IPS DF 6.9 (cell line): ENCODE results near the gene GLIS1.

ENCODE experiments used
- DNase-seq: peaks from one replicate; pipeline ENCODE4 v3.0.0-alpha.2; 2013; ENCODE audit warnings: low read depth, low spot score
- H3K27ac ChIP-seq: one replicate; pipeline ENCODE4 v1.5.1; 2013; ENCODE audit warnings: low read length, control low read depth
- H3K27me3 ChIP-seq: 2 replicates; pipeline ENCODE4 v1.6.1; 2013; ENCODE audit warnings: mild to moderate bottlenecking, low read length; ENCODE audit not compliant: control insufficient read depth, insufficient read depth
- H3K36me3 ChIP-seq: 2 replicates; pipeline ENCODE4 v1.6.1; 2013; ENCODE audit warnings: low read length; ENCODE audit not compliant: control insufficient read depth, insufficient read depth
- H3K4me1 ChIP-seq: 2 replicates; pipeline ENCODE4 v1.6.1; 2013; ENCODE audit warnings: low read length; ENCODE audit not compliant: control insufficient read depth, insufficient read depth
- H3K4me3 ChIP-seq: 2 replicates; pipeline ENCODE4 v1.5.1; 2013; ENCODE audit warnings: mild to moderate bottlenecking, low read length
- H3K9me3 ChIP-seq: 2 replicates; pipeline ENCODE4 v1.6.1; 2013; ENCODE audit warnings: low read length, inconsistent platforms; ENCODE audit not compliant: control insufficient read depth, insufficient read depth
- WGBS: extraction: QIAGEN DNeasy Blood & Tissue Kit; methylation state at CpG from one replicate; pipeline ENCODE4 v1.1.7; 2013; ENCODE audit warnings: mixed read lengths, missing lambda C conversion rate; ENCODE audit not compliant: insufficient read length, insufficient coverage; 5-methylcytosine and 5-hydroxymethylcytosine counted together

Gene GLIS1

DNA sequence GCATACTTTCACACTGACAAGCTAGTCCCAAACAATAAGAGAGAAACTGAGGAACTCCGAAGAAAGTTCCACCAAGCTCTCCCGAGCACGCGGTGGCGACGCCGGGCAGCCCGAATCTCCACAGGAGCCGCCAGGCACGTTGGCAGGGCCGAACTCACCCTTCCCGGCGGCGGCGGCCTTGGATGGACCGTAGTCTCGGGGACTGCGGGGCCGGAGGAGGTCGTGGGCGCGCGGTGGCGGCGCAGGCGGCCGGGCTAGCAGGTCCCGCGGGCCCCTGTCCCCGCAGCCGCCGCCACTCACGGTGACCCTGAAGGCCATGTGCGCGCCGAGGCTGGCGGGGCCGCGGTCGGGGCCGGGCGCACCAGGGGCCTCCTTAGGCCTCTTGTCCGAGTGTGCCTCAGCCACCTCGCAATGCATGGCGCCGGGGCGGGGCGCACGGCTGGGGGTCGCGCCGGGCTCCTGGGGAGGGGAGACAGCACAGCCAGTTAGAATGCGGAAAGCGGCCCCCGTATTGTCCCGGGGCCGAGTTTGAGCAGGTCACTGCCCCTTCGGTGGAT is 1.2 kb downstream of the GLIS1 start:
- H3K4me3 ChIP-seq = peak overlapping the region; percentile 33; the same call in 1 of the 2 replicates
- no peak for DNase-seq
- no CpG with 5 or more reads among the region's 58 CpGs for WGBS
- H3K27me3 ChIP-seq = peaks cover 45% of the 10 kb centered on the region
- H3K4me1 ChIP-seq = peaks cover 7% of the 10 kb centered on the region
- H3K36me3 ChIP-seq = no peaks in the 10 kb centered on the region
- no peaks in the 10 kb centered on the region for H3K9me3 ChIP-seq
- H3K27ac ChIP-seq = no peak overlapping the region

- WGBS = no CpG with 5 or more reads among the region's 11 CpGs
- no peak for DNase-seq
- peaks cover 43% of the 10 kb centered on the region for H3K27me3 ChIP-seq
- no peaks in the 10 kb centered on the region for H3K36me3 ChIP-seq
- peaks cover 7% of the 10 kb centered on the region for H3K4me1 ChIP-seq
- no peak overlapping the region for H3K27ac ChIP-seq
- no peaks in the 10 kb centered on the region for H3K9me3 ChIP-seq
- H3K4me3 ChIP-seq = no peak overlapping the region
Observed at GRCh38 chr1:53736290-53736689, 2.7 kb downstream of the GLIS1 start.

DNA sequence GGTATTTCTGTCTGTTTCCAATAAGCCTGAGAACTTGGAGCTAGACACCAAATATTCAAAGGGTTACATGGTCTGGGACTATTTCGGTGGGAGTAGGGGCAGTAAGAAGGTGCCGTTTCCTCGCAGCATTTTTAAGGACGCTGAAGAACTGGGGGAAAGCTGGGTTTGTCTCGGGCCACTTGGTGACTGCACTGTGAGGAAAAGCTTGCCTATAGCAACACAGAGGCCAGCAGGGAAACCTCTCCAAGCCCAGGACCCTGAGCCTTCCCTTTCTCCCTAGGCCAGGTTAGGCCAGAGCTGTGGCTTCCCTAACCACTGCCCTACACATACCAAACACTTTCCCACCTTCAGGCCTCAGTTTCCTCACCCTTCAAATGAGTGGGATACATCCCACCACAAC is 3.3 kb downstream of the GLIS1 start:
- H3K4me3 ChIP-seq = no peak overlapping the region
- no peak overlapping the region for H3K27ac ChIP-seq
- no peaks in the 10 kb centered on the region for H3K9me3 ChIP-seq
- peaks cover 7% of the 10 kb centered on the region for H3K4me1 ChIP-seq
- DNase-seq = no peak
- no CpG with 5 or more reads among the region's 5 CpGs for WGBS
- no peaks in the 10 kb centered on the region for H3K36me3 ChIP-seq
- peaks cover 42% of the 10 kb centered on the region for H3K27me3 ChIP-seq

- Histone ChIP-seq H3K27ac (no peak overlapping the region), H3K9me3 (no peaks in the 10 kb centered on the region), H3K4me3 (no peak overlapping the region), H3K4me1 (peaks cover 7% of the 10 kb centered on the region), H3K27me3 (peaks cover 39% of the 10 kb centered on the region), H3K36me3 (no peaks in the 10 kb centered on the region)
- no peak for DNase-seq
- WGBS = no CpG with 5 or more reads among the region's 5 CpGs
Observed at GRCh38 chr1:53735261-53735660, 3.7 kb downstream of the GLIS1 start.

DNA sequence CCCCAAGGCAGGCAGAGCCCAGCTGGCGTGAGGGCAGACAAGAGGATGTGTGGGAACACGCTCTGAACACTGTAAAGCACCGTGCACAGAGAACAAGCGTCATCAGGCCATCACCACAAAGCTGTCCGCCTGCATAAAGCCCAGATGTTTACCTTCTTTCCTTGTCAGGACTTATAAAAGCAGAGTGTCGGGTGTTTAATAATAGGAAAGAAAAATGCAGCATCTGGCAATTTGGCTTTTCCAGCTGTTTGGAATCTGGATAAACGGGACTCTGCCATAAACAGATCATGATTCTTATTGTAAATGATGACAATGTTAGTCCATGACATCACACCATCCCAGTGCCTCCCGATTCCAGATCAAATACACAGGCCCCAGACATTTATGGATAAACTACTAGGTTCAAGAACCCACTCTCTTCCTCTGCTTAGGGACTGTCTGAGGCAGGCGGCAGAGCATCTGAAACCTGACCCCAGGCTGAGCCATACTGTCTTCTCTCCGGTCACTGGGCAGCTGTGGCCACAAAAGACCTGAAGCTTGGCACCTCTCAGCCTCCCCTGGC is 4.2 kb downstream of the GLIS1 start:
- Histone ChIP-seq H3K36me3 (no peaks in the 10 kb centered on the region), H3K4me3 (no peak overlapping the region), H3K27me3 (peaks cover 34% of the 10 kb centered on the region), H3K9me3 (no peaks in the 10 kb centered on the region), H3K27ac (no peak overlapping the region), H3K4me1 (peaks cover 7% of the 10 kb centered on the region)
- DNase-seq = no peak
- WGBS = no CpG with 5 or more reads among the region's 10 CpGs

- DNase-seq = no peak
- no peaks in the 10 kb centered on the region for H3K9me3 ChIP-seq
- no peak overlapping the region for H3K4me3 ChIP-seq
- peaks cover 7% of the 10 kb centered on the region for H3K4me1 ChIP-seq
- no peaks in the 10 kb centered on the region for H3K36me3 ChIP-seq
- H3K27me3 ChIP-seq = peaks cover 31% of the 10 kb centered on the region
- no peak overlapping the region for H3K27ac ChIP-seq
- WGBS = no CpG with 5 or more reads among the region's 10 CpGs
Observed at GRCh38 chr1:53733975-53734649, 4.9 kb downstream of the GLIS1 start.

DNA sequence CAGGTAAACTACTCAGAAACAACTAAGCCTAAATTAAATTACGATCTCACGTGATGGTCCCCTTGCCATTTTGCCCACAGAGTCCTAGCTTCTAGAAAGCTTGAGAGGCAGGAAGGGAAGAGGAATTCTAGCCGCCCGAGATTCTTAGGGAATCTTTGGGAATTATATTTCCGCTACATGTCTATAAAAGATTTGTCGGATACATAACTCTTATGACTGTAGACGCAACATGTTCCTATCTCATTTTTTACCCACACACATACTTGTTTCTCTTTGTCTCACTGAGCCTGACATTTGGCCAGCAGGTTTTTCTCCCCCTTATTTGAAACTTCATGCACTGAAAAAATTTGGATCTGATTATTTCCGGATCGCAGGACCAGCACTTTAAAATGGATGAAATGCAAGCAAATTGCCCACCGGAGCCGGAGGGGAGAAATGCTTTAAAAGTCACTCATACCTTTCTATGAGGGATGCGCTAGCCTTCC is 5.5 kb downstream of the GLIS1 start:
- H3K4me3 ChIP-seq = no peak overlapping the region
- no peak for DNase-seq
- H3K27me3 ChIP-seq = peaks cover 28% of the 10 kb centered on the region
- no CpG with 5 or more reads among the region's 12 CpGs for WGBS
- H3K4me1 ChIP-seq = peaks cover 6% of the 10 kb centered on the region
- H3K36me3 ChIP-seq = no peaks in the 10 kb centered on the region
- H3K27ac ChIP-seq = no peak overlapping the region
- H3K9me3 ChIP-seq = no peaks in the 10 kb centered on the region

- Histone ChIP-seq H3K27ac (no peak overlapping the region), H3K9me3 (no peaks in the 10 kb centered on the region), H3K36me3 (no peaks in the 10 kb centered on the region), H3K27me3 (peaks cover 22% of the 10 kb centered on the region), H3K4me1 (peaks cover 4% of the 10 kb centered on the region), H3K4me3 (no peak overlapping the region)
- WGBS = no CpG with 5 or more reads among the region's 6 CpGs
- DNase-seq = no peak
Observed at GRCh38 chr1:53732912-53733317, 6.0 kb downstream of the GLIS1 start.

DNA sequence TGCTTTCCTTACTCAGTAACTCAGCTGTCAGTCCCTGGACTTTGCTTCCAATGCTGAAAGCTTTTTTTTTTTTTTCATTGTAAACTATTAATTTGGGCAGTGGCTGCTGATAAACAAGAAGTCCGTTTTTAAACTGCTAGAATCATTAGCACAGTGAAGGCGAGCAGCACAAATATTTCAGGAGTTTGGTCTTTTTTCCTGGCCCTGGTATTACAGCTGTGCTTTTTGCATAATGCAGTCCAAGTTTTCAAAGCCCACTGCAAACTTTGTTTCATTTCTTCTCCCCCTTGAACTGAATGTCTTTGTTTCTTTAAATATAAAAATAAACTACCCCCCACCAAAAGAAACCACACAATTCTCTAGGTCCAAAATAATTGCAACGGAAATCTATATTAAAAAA is 6.6 kb downstream of the GLIS1 start:
- Histone ChIP-seq H3K36me3 (no peaks in the 10 kb centered on the region), H3K27me3 (peaks cover 17% of the 10 kb centered on the region), H3K4me1 (no peaks in the 10 kb centered on the region), H3K9me3 (no peaks in the 10 kb centered on the region), H3K4me3 (no peak overlapping the region), H3K27ac (no peak overlapping the region)
- DNase-seq = no peak
- 100% methylated on average over 1 of the region's 3 CpGs for WGBS

- Histone ChIP-seq H3K9me3 (no peaks in the 10 kb centered on the region), H3K27ac (no peak overlapping the region), H3K4me3 (no peak overlapping the region), H3K27me3 (peaks cover 12% of the 10 kb centered on the region), H3K36me3 (no peaks in the 10 kb centered on the region), H3K4me1 (no peaks in the 10 kb centered on the region)
- DNase-seq = no peak
- no CpG with 5 or more reads among the region's 8 CpGs for WGBS
Observed at GRCh38 chr1:53731779-53732305, 7.1 kb downstream of the GLIS1 start.
